Heart left ventricle (tissue), 16 donors: ENCODE measurements around the gene MRPL30. TPM values are rescaled to one million over a fixed set of nuclear protein-coding genes. Genes with fewer than 3 reads are reported as not detected.
A peak's percentile ranks its signal among the peaks of the same experiment; 100 is the strongest.

ENCODE experiments used
- ATAC-seq, 4 donors: fragments of 200-7000 bp; cut with Tn5 transposase; one replicate each; pipeline ENCODE4 v1.9.1; 2020 to 2022; ENCODE audit warnings: moderate library complexity in 4 of 4, mild to moderate bottlenecking in 3 of 4, moderate number of reproducible peaks in 1 of 4
- DNase-seq, 5 donors: peaks; one replicate each; pipeline ENCODE4 v3.0.0-alpha.2; 2020
- H3K27ac ChIP-seq, 12 donors: fragments of 200-600 bp; sonication (generic) in 4 of 12; one replicate each; pipeline versions ENCODE4 v1.5.0 to v1.8.0; 2016 to 2022; ENCODE audit warnings: mild to moderate bottlenecking in 2 of 12
- H3K27me3 ChIP-seq, 9 donors: fragments of 200-600 bp; sonication (generic) in 2 of 9; one replicate each; pipeline versions ENCODE4 v1.5.1 to v1.8.0; 2016 to 2022; ENCODE audit warnings: mild to moderate bottlenecking in 3 of 9
- H3K36me3 ChIP-seq, 9 donors: fragments of 200-600 bp; sonication (generic) in 2 of 9; one replicate each; pipeline versions ENCODE4 v1.5.0 to v1.8.0; 2018 to 2022; ENCODE audit warnings: mild to moderate bottlenecking in 2 of 9
- H3K4me1 ChIP-seq, 12 donors: fragments of 200-600 bp; sonication (generic) in 4 of 12; one replicate each; pipeline versions ENCODE4 v1.5.0 to v1.8.0; 2016 to 2022; ENCODE audit warnings: mild to moderate bottlenecking in 3 of 12
- H3K4me3 ChIP-seq, 12 donors: fragments of 200-600 bp; sonication (generic) in 4 of 12; one replicate each; pipeline versions ENCODE4 v1.5.0 to v1.8.0; 2017 to 2022; ENCODE audit warnings: mild to moderate bottlenecking in 9 of 12, moderate library complexity in 4 of 12
- H3K9me3 ChIP-seq, 12 donors: fragments of 200-600 bp; sonication (generic) in 4 of 12; one replicate each; pipeline versions ENCODE4 v1.5.0 to v1.8.0; 2016 to 2022; ENCODE audit warnings: mild to moderate bottlenecking in 1 of 12
- POLR2A ChIP-seq, 2 donors: fragments of 450-650 bp; IDR thresholded peaks; one replicate each; pipeline ENCODE4 v1.6.1; 2017; ENCODE audit warnings: antibody characterized with exemption in 2 of 2, mild to moderate bottlenecking in 2 of 2, moderate library complexity in 2 of 2
- WGBS, 4 donors: extraction: QIAGEN DNeasy Blood & Tissue Kit in 2 of 4; methylation state at CpG; one replicate each; pipeline versions ENCODE4 v1.1.5 to v1.1.7; 2013 to 2018; 5-methylcytosine and 5-hydroxymethylcytosine counted together
- intact Hi-C, 10 donors: fragments of 100-400 bp; cut with DNase I; formaldehyde crosslinking; loops; one replicate each; pipeline versions ENCODE4 v1.11.1 to v1.14.2; 2022
- polyA plus RNA-seq, 2 donors: library from polyadenylated mRNA; stranded (reverse); fragments of 200-250 nt; gene quantifications; one replicate each; pipeline ENCODE4 v1.2.3, GENCODE V29; 2013
- total RNA-seq, 9 donors: library from RNA; depleted of rRNA in 2 of 9; stranded (reverse); fragments of >200 nt in 2 of 9; fragmentation: NEBNext Ultra II Directional in 3 of 9; extraction: Animal tissue kit (Norgen Biotek cat#: 25700) in 3 of 9; gene quantifications; one replicate each; pipeline versions ENCODE4 v1.1.0 to v1.2.4, GENCODE V29; 2016 to 2023
- TF ChIP-seq, protein P1 (sequence below), 12 donors: fragments of 200-600 bp; sonication (generic) in 4 of 12; IDR thresholded peaks; one replicate each; pipeline versions ENCODE4 v1.5.0 to v1.8.0; 2018 to 2022; ENCODE audit warnings: antibody characterized with exemption in 12 of 12, mild to moderate bottlenecking in 5 of 12
- donor health status: ischemic (EF 13 %, LVEDD 7.1; RV severe dilation, severe dysfunction).
- donor health status: healthy with polysubstance abuse.
- donor health status: DM: no; HTN: yes; CAD: no.
- donor health status: DM: no; HTN: no; CAD: no.
- donor health status: ischemic (EF 25% LVEDD 6.9; RV normal size, moderate dysfunction).
- donor health status: ischemic (EF 25% LVEDD 5.7; RV mildly dilated, moderate dysfunction).
- donor health status: healthy.
- donor health status: DM: yes; HTN: yes; CAD: no.
- donor health status: ischemic (EF 35%, LVEDD 5.7; RV mildly dilated, moderate dysfunction).
- donor health status: nonischemic (EF 11% LVEDD 7.7; RV severe dilation, severe dysfunction).
- donor health status: DM: yes; HTN: yes; CAD: no.
- donor health status: PGD.
- donor health status: ischemic (EF 29% LVEDD 5.4; RV normal size, mild dysfunction).
- donor health status: nonischemic (EF 23%, LVEDD 6.1; RV moderate dilation, normal function).

Gene MRPL30
- total and polyA plus RNA-seq, 11 donors: 24.9 to 38.3 (median 34.0) TPM

DNA sequence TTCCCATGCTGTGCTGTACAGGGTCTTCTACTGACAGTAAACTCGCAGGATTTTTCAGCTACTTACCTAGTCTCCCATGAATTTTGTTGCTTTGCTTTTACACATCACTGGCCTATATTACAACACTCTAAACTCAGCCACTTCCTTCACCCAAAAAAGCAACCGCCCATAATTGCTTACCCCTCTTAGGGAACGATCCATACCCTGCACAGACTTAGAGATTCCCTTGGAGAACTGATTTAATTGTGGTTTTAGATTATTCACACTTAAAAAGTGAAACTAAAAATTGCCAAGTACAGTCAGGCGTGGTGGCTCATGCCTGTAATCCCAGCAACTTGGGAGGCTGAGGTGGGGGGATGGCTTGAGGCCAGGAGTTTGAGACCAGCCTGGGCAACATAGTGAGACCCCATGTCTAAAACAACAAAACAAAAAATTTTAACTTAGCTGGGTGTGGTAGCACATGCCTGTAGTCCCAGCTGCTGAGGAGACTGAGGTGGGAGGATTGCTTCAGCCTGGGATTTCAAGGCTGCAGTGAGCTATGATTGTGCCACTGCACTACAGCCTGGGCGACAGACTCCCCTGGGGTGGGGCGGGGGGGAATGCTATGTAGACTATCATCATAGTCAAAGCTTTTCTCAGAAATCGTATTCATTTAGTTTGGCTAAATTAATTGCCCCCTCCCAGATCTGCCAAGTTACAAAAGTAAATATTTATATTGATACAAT, 19.3 kb downstream of the MRPL30 start:
- TF ChIP-seq, protein P1, sequence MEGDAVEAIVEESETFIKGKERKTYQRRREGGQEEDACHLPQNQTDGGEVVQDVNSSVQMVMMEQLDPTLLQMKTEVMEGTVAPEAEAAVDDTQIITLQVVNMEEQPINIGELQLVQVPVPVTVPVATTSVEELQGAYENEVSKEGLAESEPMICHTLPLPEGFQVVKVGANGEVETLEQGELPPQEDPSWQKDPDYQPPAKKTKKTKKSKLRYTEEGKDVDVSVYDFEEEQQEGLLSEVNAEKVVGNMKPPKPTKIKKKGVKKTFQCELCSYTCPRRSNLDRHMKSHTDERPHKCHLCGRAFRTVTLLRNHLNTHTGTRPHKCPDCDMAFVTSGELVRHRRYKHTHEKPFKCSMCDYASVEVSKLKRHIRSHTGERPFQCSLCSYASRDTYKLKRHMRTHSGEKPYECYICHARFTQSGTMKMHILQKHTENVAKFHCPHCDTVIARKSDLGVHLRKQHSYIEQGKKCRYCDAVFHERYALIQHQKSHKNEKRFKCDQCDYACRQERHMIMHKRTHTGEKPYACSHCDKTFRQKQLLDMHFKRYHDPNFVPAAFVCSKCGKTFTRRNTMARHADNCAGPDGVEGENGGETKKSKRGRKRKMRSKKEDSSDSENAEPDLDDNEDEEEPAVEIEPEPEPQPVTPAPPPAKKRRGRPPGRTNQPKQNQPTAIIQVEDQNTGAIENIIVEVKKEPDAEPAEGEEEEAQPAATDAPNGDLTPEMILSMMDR (IDR thresholded peaks at IDR 0.05): no peak
- no peak for TF ChIP-seq POLR2A (IDR thresholded peaks at IDR 0.05)
- no peak for ATAC-seq
- H3K36me3 ChIP-seq: peaks cover 0 to 45% (median 32%) of the 10 kb centered on the region in 9 donors
- H3K9me3 ChIP-seq: no peaks in the 10 kb centered on the region
- no peak overlapping the region for H3K4me3 ChIP-seq
- H3K27me3 ChIP-seq: no peaks in the 10 kb centered on the region
- H3K27ac ChIP-seq: no peak overlapping the region
- DNase-seq: no peak
- 86 to 95% (median 94%) methylated on average over 7 of the region's 7 CpGs for WGBS, 4 donors
- intact Hi-C loops: no loop called here
- no peaks in the 10 kb centered on the region for H3K4me1 ChIP-seq

DNA sequence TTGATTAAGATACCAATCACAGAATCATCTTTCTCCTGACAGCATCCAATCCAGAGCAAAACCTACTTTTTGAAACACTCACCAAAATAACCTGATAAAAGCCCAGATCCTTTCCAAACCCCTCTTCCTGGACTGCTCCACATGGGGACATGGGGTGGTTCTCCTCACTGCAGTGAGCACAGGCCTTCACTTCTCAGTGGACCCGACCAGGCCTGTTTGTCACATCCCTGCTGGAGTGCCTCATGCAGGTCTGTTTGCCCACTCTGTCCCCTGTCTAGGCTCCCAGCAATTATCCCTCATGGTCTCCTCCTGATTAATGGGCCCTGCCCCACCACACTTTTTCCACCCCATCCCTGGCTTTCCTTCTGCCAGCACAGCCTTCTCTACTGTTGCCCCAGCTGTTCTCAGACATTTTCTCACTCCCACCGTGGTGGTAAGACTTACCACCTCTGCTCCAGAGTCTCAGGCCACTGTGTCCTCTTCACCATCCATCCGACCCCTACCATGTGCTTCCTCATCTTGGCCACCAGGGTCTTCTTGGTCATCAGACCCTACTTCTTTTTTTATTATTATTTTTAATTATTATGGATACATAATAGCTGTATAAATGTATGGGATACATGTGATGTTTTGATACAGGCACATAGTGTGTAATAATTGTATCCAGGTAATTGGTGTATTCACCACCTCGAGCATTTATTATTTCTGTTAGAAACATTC, 21.1 kb downstream of the MRPL30 start:
- no peak overlapping the region for H3K4me3 ChIP-seq
- no peak for TF ChIP-seq POLR2A (IDR thresholded peaks at IDR 0.05)
- TF ChIP-seq, protein P1 (IDR thresholded peaks at IDR 0.05): peak in 1 of 12 donors; percentile 26
- no peak for ATAC-seq
- no peaks in the 10 kb centered on the region for H3K9me3 ChIP-seq
- DNase-seq: no peak
- no peak overlapping the region for H3K27ac ChIP-seq
- peaks cover 0 to 26% (median 14%) of the 10 kb centered on the region in 9 donors for H3K36me3 ChIP-seq
- no peaks in the 10 kb centered on the region for H3K27me3 ChIP-seq
- intact Hi-C loops: no loop called here
- no peaks in the 10 kb centered on the region for H3K4me1 ChIP-seq
- WGBS, 4 donors: 90 to 93% (median 91%) methylated on average over 4 of the region's 4 CpGs

DNA sequence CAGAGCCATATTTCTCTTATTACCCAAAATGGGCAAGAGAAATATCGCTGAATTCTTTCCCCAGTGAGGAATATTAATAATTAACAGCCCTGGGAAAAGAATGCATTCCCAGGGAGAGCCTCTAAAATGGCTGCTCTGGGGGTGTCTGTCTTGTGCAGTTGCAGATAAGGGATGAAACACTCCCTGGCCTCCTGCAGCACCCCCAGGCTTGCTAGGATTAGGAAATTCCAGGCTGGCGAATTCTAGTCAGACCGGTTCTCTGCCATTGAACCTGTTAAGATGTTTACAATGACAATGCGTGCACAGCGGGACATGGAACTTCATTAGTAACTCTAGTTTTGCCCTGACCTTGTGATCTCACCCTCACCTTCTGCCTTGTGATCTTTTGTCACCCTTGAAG, 24.5 kb downstream of the MRPL30 start:
- Histone ChIP-seq H3K4me1 (no peaks in the 10 kb centered on the region), H3K9me3 (no peaks in the 10 kb centered on the region), H3K36me3 (peaks cover 0 to 5% (median 0%) of the 10 kb centered on the region in 9 donors), H3K27ac (no peak overlapping the region), H3K4me3 (no peak overlapping the region), H3K27me3 (no peaks in the 10 kb centered on the region)
- TF ChIP-seq, protein P1 (IDR thresholded peaks at IDR 0.05): no peak
- TF ChIP-seq POLR2A (IDR thresholded peaks at IDR 0.05): no peak
- ATAC-seq (no peak), DNase-seq (no peak)
- 93 to 95% (median 94%) methylated on average over 5 of the region's 5 CpGs for WGBS, 4 donors
- intact Hi-C loops: no loop called here

DNA sequence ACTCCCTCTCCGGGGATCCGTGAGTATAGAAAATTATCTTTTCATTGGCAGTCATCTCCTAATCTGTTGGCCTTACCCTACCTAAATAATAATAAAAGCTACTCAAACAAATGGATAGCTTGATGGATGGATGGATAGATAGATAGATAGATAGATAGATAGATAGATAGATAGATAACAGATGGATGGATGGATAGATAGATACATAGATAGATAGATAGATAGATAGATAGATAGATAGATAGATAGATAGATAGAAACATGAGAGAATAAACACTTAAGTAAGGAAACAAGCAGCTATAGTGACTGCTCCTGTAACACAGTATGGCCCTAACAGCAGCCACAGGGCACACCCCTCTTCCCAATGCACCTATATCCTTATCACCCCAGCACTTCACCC, 35.1 kb downstream of the MRPL30 start:
- Histone ChIP-seq H3K4me3 (no peak overlapping the region), H3K4me1 (no peaks in the 10 kb centered on the region), H3K9me3 (no peaks in the 10 kb centered on the region), H3K27ac (no peak overlapping the region), H3K27me3 (no peaks in the 10 kb centered on the region), H3K36me3 (peaks cover 0 to 4% (median 0%) of the 10 kb centered on the region in 9 donors)
- ATAC-seq (no peak), DNase-seq (no peak)
- TF ChIP-seq, protein P1 (IDR thresholded peaks at IDR 0.05): no peak
- TF ChIP-seq POLR2A (IDR thresholded peaks at IDR 0.05): no peak
- intact Hi-C loops: no loop called here
- WGBS, 4 donors: 89 to 94% (median 94%) methylated on average over 2 of the region's 2 CpGs
